ENCODE data around the gene EFEMP1.

- peak in 3 of 6 experiments; percentile 34 to 53 (median 43) for TF ChIP-seq CTCF (IDR thresholded peaks at IDR 0.05)
- TF ChIP-seq POLR2A (IDR thresholded peaks at IDR 0.05): no peak
Observed at GRCh38 chr2:55954306-55955035, 30.9 kb upstream of the EFEMP1 start.

All from thyroid gland (tissue), 4 donors.